ENCODE results near the gene BTBD18. TPM values are rescaled to one million over a fixed set of nuclear protein-coding genes. Genes with fewer than 3 reads are reported as not detected.

The BTBD18 gene, protein sequence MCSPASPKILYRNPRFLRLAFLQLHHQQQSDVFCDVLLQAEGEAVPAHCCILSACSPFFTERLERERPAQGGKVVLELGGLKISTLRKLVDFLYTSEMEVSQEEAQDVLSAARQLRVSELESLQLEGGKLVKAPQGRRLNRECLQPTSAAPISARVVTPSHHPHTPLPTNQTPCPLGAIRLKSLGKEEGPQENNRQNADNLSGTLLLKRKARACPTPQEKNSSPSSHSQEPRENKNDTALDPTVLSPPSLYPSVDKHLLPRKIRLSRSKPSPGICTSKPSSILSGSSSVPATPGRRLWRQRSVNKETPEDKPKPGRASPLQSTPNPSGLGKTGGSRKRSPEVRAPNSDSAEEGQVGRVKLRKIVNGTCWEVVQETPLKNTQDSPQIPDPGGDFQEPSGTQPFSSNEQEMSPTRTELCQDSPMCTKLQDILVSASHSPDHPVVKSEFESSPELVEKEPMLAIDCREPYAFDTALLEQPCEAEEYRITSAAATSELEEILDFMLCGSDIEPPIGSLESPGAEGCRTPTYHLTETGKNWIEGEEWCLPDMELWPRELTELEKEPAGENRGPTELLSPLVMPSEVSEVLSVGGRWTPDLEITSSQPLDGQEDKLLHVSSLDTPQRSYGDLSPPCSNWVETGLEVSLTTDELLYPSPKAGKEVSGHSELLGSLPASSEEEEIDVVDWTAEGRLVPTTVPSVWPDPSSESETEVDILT
- total RNA-seq (2022; extraction: Qiagen RNA extraction; ENCODE audit: low read depth) = not detected in 5 replicates

DNA sequence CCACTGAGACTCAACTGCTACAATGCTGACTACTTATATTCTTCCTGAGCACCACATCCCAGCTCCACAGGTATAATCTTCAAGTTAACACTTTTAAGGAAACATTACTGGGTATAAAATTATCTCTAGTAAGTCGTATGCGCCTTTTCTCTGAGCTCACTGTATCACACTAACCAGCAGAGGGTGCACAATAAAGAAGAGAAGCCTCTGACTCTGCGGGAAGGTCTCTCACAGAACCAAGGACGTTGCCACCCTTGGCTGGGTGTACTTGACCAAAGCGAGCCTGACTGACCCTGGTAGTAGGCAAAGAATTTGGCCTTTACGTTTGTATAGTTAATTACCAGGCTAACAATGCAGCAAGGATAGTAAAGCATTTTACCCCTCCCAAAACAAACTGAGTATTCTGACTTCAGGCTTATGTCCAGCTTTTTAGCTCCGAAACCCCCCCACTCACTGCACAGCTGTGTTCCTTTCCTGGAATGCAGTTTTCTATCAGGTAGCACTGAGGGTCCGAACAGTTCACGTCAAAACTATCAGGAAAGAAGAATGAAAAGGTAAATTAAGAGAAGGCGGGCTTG lies at the start of gene BTBD18:
Gene BTBD18, minus strand, starts transcription at position 144 of the 578 bp plus-strand sequence. CDS start 631 bp downstream, outside the sequence.

DNA sequence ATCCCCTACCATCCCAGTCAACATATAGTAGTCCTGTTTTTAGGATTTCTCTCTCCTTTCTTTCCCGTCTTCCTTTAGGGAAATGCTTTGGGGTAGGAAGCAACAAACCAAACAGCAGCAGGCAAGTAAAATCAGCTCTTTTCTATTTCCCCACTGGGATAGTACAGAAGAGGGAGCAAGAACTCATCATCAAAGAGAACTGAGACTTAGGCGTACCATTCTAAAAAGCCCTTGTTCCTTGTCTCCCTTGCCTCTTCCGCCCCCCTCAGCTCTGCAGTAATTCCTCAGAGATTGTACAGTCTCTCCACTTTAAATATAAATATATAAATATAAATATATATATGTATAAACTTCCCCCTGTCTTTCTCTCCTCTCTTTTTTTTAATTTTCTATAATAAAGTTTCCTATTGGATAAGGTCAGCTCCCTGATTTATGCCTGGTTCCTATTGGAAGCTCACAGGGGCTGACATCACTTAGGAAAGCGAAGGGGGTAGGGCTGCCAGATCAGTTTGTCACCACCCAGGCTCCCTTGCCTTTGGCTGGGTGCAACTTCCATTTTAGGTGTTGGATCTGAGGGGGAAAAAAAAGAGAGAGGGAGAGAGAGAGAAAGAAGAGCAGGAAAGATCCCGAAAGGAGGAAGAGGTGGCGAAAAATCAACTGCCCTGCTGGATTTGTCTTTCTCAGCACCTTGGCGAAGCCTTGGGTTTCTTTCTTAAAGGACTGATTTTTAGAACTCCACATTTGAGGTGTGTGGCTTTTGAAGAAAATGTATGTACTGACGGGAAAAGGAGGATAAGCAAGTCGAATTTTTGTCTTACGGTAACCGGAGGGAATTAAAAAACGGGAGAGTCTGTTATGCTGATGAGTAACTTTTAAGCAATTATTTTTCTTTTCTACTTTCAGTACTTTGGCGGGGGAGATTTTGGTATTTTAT lies 9.9 kb upstream of the BTBD18 start, which contains the start of gene CTNND1:
Gene CTNND1, plus strand, starts transcription at position 502 of the 934 bp plus-strand sequence. CDS start 29,677 bp downstream, outside the sequence.

DNA sequence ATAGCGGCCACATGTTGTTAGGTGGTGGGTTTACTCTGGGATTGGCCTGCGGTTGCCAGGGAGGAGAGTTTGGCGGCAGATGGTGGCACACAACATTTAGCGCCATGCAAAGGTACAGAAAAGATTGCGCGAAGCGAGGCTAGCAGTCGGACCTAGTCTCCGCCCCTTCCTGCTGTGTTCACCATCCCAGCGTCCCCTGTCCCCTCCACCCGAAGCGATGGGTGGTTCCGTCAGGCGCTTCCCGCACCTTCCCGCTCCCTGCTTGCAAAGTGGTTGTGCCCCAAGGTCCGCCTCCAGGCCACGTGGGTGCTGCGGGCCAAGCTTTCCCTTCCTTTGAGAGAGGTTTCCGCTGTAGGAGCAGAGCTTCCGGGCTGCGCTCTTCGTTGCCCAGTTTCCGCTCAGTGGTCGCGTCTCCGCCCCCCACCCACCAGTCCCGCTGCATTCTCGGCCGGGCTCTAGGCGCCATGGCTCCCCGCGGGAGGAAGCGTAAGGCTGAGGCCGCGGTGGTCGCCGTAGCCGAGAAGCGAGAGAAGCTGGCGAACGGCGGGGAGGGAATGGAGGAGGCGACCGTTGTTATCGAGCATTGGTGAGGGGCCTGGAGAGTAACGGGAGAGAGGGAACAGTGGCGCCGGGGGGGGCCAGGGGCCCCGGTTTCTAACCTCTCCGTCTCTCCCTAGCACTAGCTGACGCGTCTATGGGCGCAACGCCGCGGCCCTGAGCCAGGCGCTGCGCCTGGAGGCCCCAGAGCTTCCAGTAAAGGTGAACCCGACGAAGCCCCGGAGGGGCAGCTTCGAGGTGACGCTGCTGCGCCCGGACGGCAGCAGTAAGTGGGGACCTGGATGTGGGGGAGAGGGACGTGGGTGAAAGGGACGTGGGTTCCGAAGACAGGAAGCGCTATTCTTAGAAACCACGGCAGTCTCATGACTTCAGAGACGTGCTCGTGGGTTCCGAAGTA lies 10.2 kb downstream of the BTBD18 start, which contains the start of gene SELENOH:
Gene SELENOH, plus strand, starts transcription at position 360 of the 955 bp plus-strand sequence. Its CDS starts 105 bp downstream, at position 465.

DNA sequence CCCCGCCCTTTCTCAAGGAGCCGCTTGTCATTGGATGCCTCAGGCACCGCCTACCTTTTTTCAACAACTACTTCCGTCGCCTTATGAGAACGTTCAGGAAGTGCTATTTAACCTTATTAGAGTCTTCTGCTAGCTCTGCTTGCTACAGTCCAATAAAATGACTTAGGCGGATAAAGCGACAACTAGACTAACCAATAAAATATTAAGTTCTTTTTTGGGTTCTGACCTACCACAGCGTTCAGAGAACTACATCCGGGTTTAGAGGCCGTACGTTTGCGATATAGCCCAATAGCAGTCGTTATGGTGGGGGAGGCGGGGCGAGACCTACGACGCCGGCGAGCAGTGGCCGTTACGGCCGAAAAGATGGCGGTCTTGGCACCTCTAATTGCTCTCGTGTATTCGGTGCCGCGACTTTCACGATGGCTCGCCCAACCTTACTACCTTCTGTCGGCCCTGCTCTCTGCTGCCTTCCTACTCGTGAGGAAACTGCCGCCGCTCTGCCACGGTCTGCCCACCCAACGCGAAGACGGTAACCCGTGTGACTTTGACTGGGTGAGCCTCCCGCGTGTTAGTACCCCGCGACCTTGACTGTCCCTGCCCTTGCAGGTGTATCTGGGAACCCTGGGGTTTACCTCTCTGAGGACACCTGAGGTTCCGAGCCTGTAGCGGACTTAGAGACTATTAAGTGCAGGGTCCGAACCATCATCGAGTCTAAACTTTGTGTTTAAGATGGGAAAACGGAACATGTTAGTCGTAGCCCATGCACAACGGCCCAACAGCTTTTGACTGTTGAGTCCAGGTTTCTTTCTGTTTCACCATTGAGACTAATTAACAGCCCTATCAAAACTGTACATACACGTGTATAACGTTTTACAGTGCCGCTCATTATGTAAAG lies 39.1 kb downstream of the BTBD18 start, which contains the start of gene TMX2:
Gene TMX2, plus strand, starts transcription at position 338 of the 895 bp plus-strand sequence. Its CDS starts 26 bp downstream, at position 364.

DNA sequence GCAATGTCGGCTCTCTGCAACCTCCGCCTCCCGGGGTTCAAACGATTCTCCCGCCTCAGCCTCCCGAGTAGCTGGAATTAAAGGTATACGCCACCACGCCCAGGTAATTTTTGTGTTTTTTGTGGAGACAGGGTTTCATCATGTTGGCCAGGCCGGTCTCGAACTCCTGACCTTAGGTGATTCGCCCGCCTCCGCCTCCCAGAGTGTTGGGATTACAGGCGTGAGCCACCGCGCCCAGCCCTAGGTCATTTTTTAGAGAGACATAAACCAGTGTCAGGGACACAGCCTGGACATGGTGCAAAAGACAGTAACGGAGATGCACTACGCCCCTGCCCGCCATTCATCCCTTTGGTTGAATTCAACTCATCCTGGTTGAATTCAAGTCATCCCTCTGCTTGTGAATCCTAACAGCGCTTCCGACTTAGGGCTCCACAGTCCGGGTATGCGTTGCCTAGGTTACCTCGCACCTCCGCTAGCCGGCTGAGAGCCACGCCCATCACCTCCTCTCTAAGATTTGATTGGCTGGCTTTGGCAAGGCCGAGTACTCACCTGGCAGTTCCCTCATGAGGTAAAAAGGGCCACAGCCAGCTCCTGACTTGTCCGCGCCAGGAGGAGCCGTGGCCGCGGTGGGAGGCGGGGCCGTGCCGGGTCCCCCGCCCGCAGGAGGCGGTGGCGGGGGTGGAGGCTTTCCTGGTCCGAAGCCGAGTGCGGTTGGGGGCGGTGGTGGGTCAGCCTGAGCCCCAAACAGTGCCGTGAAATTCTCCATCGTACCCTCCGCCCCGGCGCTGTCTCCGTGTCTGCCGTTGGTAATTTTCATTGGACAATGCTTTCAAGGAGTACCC lies 40.0 kb downstream of the BTBD18 start, which contains the start of gene MED19:
Gene MED19, minus strand, starts transcription at position 802 of the 842 bp plus-strand sequence. Its CDS starts 36 bp downstream, at position 766.

Other genes starting within 250 kb of the BTBD18 start
- 2.8 to 4.0 TPM (median 3.8 TPM) in 5 replicates for gene SLC43A1, start 236.1 kb downstream of the BTBD18 start, total RNA-seq (2022; extraction: Qiagen RNA extraction; ENCODE audit: low read depth)
- gene TIMM10, start 221.1 kb downstream of the BTBD18 start, total RNA-seq (2022; extraction: Qiagen RNA extraction; ENCODE audit: low read depth) = 159 to 183 TPM (median 179 TPM) in 5 replicates
- gene SMTNL1, start 214.2 kb downstream of the BTBD18 start, total RNA-seq (2022; extraction: Qiagen RNA extraction; ENCODE audit: low read depth) = not detected in 5 replicates
- gene UBE2L6, start 184.1 kb downstream of the BTBD18 start, total RNA-seq (2022; extraction: Qiagen RNA extraction; ENCODE audit: low read depth) = 27.0 to 32.5 TPM (median 30.1 TPM) in 5 replicates
- 0.37 to 1.1 TPM (median 0.64 TPM) in 5 replicates for gene SERPING1, start 154.1 kb downstream of the BTBD18 start, total RNA-seq (2022; extraction: Qiagen RNA extraction; ENCODE audit: low read depth)
- 0.16 to 0.43 TPM (median 0.32 TPM) in 5 replicates for gene YPEL4, start 101.9 kb downstream of the BTBD18 start, total RNA-seq (2022; extraction: Qiagen RNA extraction; ENCODE audit: low read depth)
- 28.0 to 33.4 TPM (median 30.8 TPM) in 5 replicates for gene CLP1, start 94.1 kb downstream of the BTBD18 start, total RNA-seq (2022; extraction: Qiagen RNA extraction; ENCODE audit: low read depth)
- gene ZDHHC5, start 83.7 kb downstream of the BTBD18 start, total RNA-seq (2022; extraction: Qiagen RNA extraction; ENCODE audit: low read depth) = 69.2 to 78.2 TPM (median 74.6 TPM) in 5 replicates
- gene MED19, start 39.6 kb downstream of the BTBD18 start, total RNA-seq (2022; extraction: Qiagen RNA extraction; ENCODE audit: low read depth) = 23.5 to 33.9 TPM (median 32.1 TPM) in 5 replicates
- gene TMX2, start 39.2 kb downstream of the BTBD18 start, total RNA-seq (2022; extraction: Qiagen RNA extraction; ENCODE audit: low read depth) = 153 to 171 TPM (median 156 TPM) in 5 replicates
- gene SELENOH, start 10.3 kb downstream of the BTBD18 start, total RNA-seq (2022; extraction: Qiagen RNA extraction; ENCODE audit: low read depth) = 109 to 155 TPM (median 142 TPM) in 5 replicates
- 56.8 to 69.6 TPM (median 66.6 TPM) in 5 replicates for gene CTNND1, start 10.0 kb upstream of the BTBD18 start, total RNA-seq (2022; extraction: Qiagen RNA extraction; ENCODE audit: low read depth)